Liver (tissue), 9 donors: Measurements from ENCODE around the gene MYL10. TPM values are rescaled to one million over a fixed set of nuclear protein-coding genes. Genes with fewer than 3 reads are reported as not detected.

ENCODE experiments used
- DNase-seq: peaks from one replicate; pipeline ENCODE4 v3.0.0-alpha.2; 2017; ENCODE audit warnings: low spot score
- H3K27ac ChIP-seq, 2 donors: one replicate each; pipeline ENCODE4 v1.7.0; 2013; ENCODE audit warnings: inconsistent platforms in 2 of 2, low read length in 2 of 2, control low read depth in 1 of 2, low read depth in 1 of 2, mild to moderate bottlenecking in 1 of 2
- H3K27me3 ChIP-seq, 4 donors: one replicate each; pipeline versions ENCODE4 v1.6.1 to v1.7.0; 2013; ENCODE audit warnings: low read length in 3 of 4, inconsistent platforms in 1 of 4, mild to moderate bottlenecking in 1 of 4, moderate library complexity in 1 of 4; ENCODE audit not compliant: control insufficient read depth in 4 of 4, insufficient read depth in 4 of 4
- H3K36me3 ChIP-seq, 4 donors: one replicate each; pipeline versions ENCODE4 v1.6.1 to v1.7.0; 2013; ENCODE audit warnings: low read length in 3 of 4, mild to moderate bottlenecking in 3 of 4, low read depth in 1 of 4, moderate library complexity in 1 of 4; ENCODE audit not compliant: control insufficient read depth in 4 of 4, insufficient read depth in 3 of 4
- H3K4me1 ChIP-seq, 4 donors: one replicate each; pipeline versions ENCODE4 v1.6.1 to v1.7.0; 2013; ENCODE audit warnings: low read length in 3 of 4, mild to moderate bottlenecking in 3 of 4, moderate library complexity in 1 of 4; ENCODE audit not compliant: control insufficient read depth in 4 of 4, insufficient read depth in 4 of 4
- H3K4me3 ChIP-seq, 3 donors: one replicate each; pipeline versions ENCODE4 v1.6.1 to v1.7.0; 2013; ENCODE audit warnings: low read length in 3 of 3, control low read depth in 1 of 3, low read depth in 1 of 3, mild to moderate bottlenecking in 1 of 3
- H3K9ac ChIP-seq, 2 donors: one replicate each; pipeline ENCODE4 v1.7.0; 2013; ENCODE audit warnings: low read length in 2 of 2, mild to moderate bottlenecking in 2 of 2, moderate library complexity in 2 of 2, control low read depth in 1 of 2, low read depth in 1 of 2
- H3K9me3 ChIP-seq, 4 donors: one replicate each; pipeline versions ENCODE4 v1.6.1 to v1.7.0; 2013; ENCODE audit warnings: low read length in 3 of 4; ENCODE audit not compliant: control insufficient read depth in 4 of 4
- ATF3 ChIP-seq: IDR thresholded peaks from 2 replicates; pipeline ENCODE4 v1.6.1; 2016; ENCODE audit warnings: antibody characterized with exemption
- CTCF ChIP-seq: fragments of 150-350 bp; IDR thresholded peaks from 2 replicates; pipeline ENCODE4 v1.5.1; 2017; ENCODE audit warnings: improper control_type of control experiment, low read depth, low read length; ENCODE audit not compliant: missing input control
- EGR1 ChIP-seq, 2 donors: IDR thresholded peaks; 2 replicates each; pipeline ENCODE4 v1.6.1; 2016 to 2018; ENCODE audit warnings: antibody characterized with exemption in 2 of 2, low read depth in 2 of 2
- FOXA1 ChIP-seq: IDR thresholded peaks from 2 replicates; pipeline ENCODE4 v1.6.1; 2016; ENCODE audit warnings: antibody characterized with exemption
- FOXA2 ChIP-seq: IDR thresholded peaks from 2 replicates; pipeline ENCODE4 v1.6.1; 2016; ENCODE audit warnings: antibody characterized with exemption
- GABPA ChIP-seq, 2 donors: IDR thresholded peaks in 1 of 2; conservative IDR thresholded peaks in 1 of 2; 2 replicates each; pipeline ENCODE4 v1.6.1; 2016; ENCODE audit warnings: antibody characterized with exemption in 2 of 2, mild to moderate bottlenecking in 1 of 2, moderate library complexity in 1 of 2
- HNF4A ChIP-seq, 2 donors: conservative IDR thresholded peaks; 2 replicates each; pipeline ENCODE4 v1.6.1; 2016; ENCODE audit warnings: antibody characterized with exemption in 2 of 2, mild to moderate bottlenecking in 2 of 2
- HNF4G ChIP-seq: IDR thresholded peaks from 2 replicates; pipeline ENCODE4 v1.6.1; 2016; ENCODE audit warnings: antibody characterized with exemption
- JUND ChIP-seq, 2 donors: IDR thresholded peaks; 2 replicates each; pipeline ENCODE4 v1.6.1; 2016; ENCODE audit warnings: antibody characterized with exemption in 2 of 2
- MAX ChIP-seq: IDR thresholded peaks from 2 replicates; pipeline ENCODE4 v1.6.1; 2016; ENCODE audit warnings: antibody characterized with exemption
- NR2F2 ChIP-seq: IDR thresholded peaks from 2 replicates; pipeline ENCODE4 v1.6.1; 2016; ENCODE audit warnings: antibody characterized with exemption
- RAD21 ChIP-seq, 2 donors: IDR thresholded peaks; 2 replicates each; pipeline ENCODE4 v1.6.1; 2016; ENCODE audit warnings: antibody characterized with exemption in 2 of 2, mild to moderate bottlenecking in 2 of 2
- REST ChIP-seq: IDR thresholded peaks from 2 replicates; pipeline ENCODE4 v1.6.1; 2016; ENCODE audit warnings: antibody characterized with exemption, mild to moderate bottlenecking
- RXRA ChIP-seq, 2 donors: IDR thresholded peaks; 2 replicates each; pipeline ENCODE4 v1.6.1; 2017 to 2018; ENCODE audit warnings: antibody characterized with exemption in 2 of 2, mild to moderate bottlenecking in 1 of 2
- SP1 ChIP-seq: IDR thresholded peaks from 2 replicates; pipeline ENCODE4 v1.6.1; 2018; ENCODE audit warnings: antibody characterized with exemption, mild to moderate bottlenecking
- TAF1 ChIP-seq: conservative IDR thresholded peaks from 2 replicates; pipeline ENCODE4 v1.6.1; 2016; ENCODE audit warnings: antibody characterized with exemption, mild to moderate bottlenecking
- YY1 ChIP-seq: IDR thresholded peaks from 2 replicates; pipeline ENCODE4 v1.6.1; 2016; ENCODE audit warnings: antibody characterized with exemption, mild to moderate bottlenecking
- ZBTB33 ChIP-seq: IDR thresholded peaks from 2 replicates; pipeline ENCODE4 v1.6.1; 2016; ENCODE audit warnings: antibody characterized with exemption
- WGBS: extraction: QIAGEN DNeasy Blood & Tissue Kit; methylation state at CpG from one replicate; pipeline ENCODE4 v1.1.7; 2013; 5-methylcytosine and 5-hydroxymethylcytosine counted together
- polyA plus RNA-seq, 2 donors: library from polyadenylated mRNA; stranded (reverse) in 1 of 2; unstranded in 1 of 2; fragments of 200-250 nt in 1 of 2; fragments of >200 nt in 1 of 2; fragmentation: Nextera tagmentation in 1 of 2; extraction: Ambion mirVana in 1 of 2; gene quantifications; one replicate each; pipeline versions ENCODE4 v1.2.1 to v1.2.3, GENCODE V29; 2013 to 2015
- total RNA-seq, 2 donors: library from RNA; depleted of rRNA; stranded (reverse); fragments of >200 nt; gene quantifications; one replicate each; pipeline ENCODE4 v1.2.3, GENCODE V29; 2014
- donor health status: healthy.
- donor health status: healthy.
- donor health status: healthy.
- donor health status: healthy.
- donor health status: healthy.

Gene MYL10
- total and polyA plus RNA-seq, 4 donors: not detected

GRCh38 chr7:101667399-101667798 is 38.3 kb upstream of the MYL10 start:
- TF ChIP-seq RXRA (IDR thresholded peaks at IDR 0.05) (no peak), FOXA1 (no peak), RAD21 (IDR thresholded peaks at IDR 0.05) (no peak), CTCF (no peak), NR2F2 (no peak), SP1 (no peak), FOXA2 (no peak)
- WGBS: 84% methylated on average over 3 of the region's 3 CpGs
- no peaks in the 10 kb centered on the region for H3K9me3 ChIP-seq
- H3K27me3 ChIP-seq: no peaks in the 10 kb centered on the region
- H3K4me1 ChIP-seq: no peaks in the 10 kb centered on the region
- no peaks in the 10 kb centered on the region for H3K36me3 ChIP-seq
- no peak for DNase-seq
- H3K4me3 ChIP-seq: no peak overlapping the region
- no peak overlapping the region for H3K9ac ChIP-seq
- no peak overlapping the region for H3K27ac ChIP-seq

GRCh38 chr7:101666741-101667140 is 37.6 kb upstream of the MYL10 start:
- no peak overlapping the region for H3K4me3 ChIP-seq
- H3K4me1 ChIP-seq: no peaks in the 10 kb centered on the region
- H3K36me3 ChIP-seq: no peaks in the 10 kb centered on the region
- TF ChIP-seq NR2F2: no peak
- no peak for TF ChIP-seq EGR1 (IDR thresholded peaks at IDR 0.05; ENCODE audit: low read depth in 2 of 2)
- TF ChIP-seq CTCF: no peak
- no peak for TF ChIP-seq MAX
- no peak for TF ChIP-seq HNF4A (conservative IDR thresholded peaks at IDR 0.05)
- TF ChIP-seq REST: no peak
- no peak for TF ChIP-seq FOXA2
- no peak for TF ChIP-seq RXRA (IDR thresholded peaks at IDR 0.05)
- no peak for TF ChIP-seq YY1
- TF ChIP-seq RAD21 (IDR thresholded peaks at IDR 0.05): no peak
- TF ChIP-seq ATF3: no peak
- no peak for TF ChIP-seq FOXA1
- no peak for TF ChIP-seq HNF4G
- no peak for TF ChIP-seq ZBTB33
- TF ChIP-seq TAF1: no peak
- no peak for TF ChIP-seq SP1
- no peak for TF ChIP-seq JUND (IDR thresholded peaks at IDR 0.05)
- TF ChIP-seq GABPA (IDR thresholded peaks at IDR 0.05 in 1 of 2, conservative IDR thresholded peaks at IDR 0.05 in 1 of 2): no peak
- H3K9ac ChIP-seq: no peak overlapping the region
- no peaks in the 10 kb centered on the region for H3K27me3 ChIP-seq
- no peak for DNase-seq
- WGBS: 84% methylated on average over 4 of the region's 4 CpGs
- no peaks in the 10 kb centered on the region for H3K9me3 ChIP-seq
- H3K27ac ChIP-seq: no peak overlapping the region
